OCI-LY1 (cell line): ENCODE results near the gene LHX1.

Experiments
- H2AFZ ChIP-seq: fragments of 200-600 bp; sonication (generic), shearing (Covaris generic); 2 replicates; pipeline ENCODE4 v1.6.0; 2014; ENCODE audit warnings: antibody characterized with exemption, mild to moderate bottlenecking, low read length
- H3F3A ChIP-seq: fragments of 200-600 bp; sonication (generic), shearing (Covaris generic); 2 replicates; pipeline ENCODE4 v1.6.0; 2014; ENCODE audit warnings: mild to moderate bottlenecking, antibody characterized with exemption, low read length, moderate library complexity; ENCODE audit not compliant: insufficient read depth
- H3K27ac ChIP-seq: fragments of 200-600 bp; sonication (generic); 2 replicates; pipeline ENCODE4 v1.5.1; 2014; ENCODE audit warnings: low read length, mixed run types, mild to moderate bottlenecking, low read depth; ENCODE audit not compliant: poor library complexity, severe bottlenecking
- H3K27me3 ChIP-seq: fragments of 200-600 bp; sonication (generic); 2 replicates; pipeline ENCODE4 v1.6.0; 2014; ENCODE audit warnings: antibody characterized with exemption, mild to moderate bottlenecking, low read length, moderate library complexity; ENCODE audit not compliant: insufficient read depth
- H3K36me3 ChIP-seq: fragments of 200-600 bp; sonication (generic); 2 replicates; pipeline ENCODE4 v1.6.1; 2014; ENCODE audit warnings: mild to moderate bottlenecking, antibody characterized with exemption, low read length, moderate library complexity, mixed read lengths; ENCODE audit not compliant: insufficient read depth
- H3K4me1 ChIP-seq: fragments of 200-600 bp; sonication (generic); 2 replicates; pipeline ENCODE4 v1.5.1; 2014; ENCODE audit warnings: mild to moderate bottlenecking, low read length, moderate library complexity; ENCODE audit not compliant: insufficient read depth, severe bottlenecking
- H3K4me2 ChIP-seq: fragments of 200-600 bp; sonication (generic), shearing (Covaris generic); 2 replicates; pipeline ENCODE4 v1.6.1; 2014; ENCODE audit warnings: low read length
- H3K4me3 ChIP-seq: fragments of 200-600 bp; sonication (generic); 2 replicates; pipeline ENCODE4 v1.5.1; 2014; ENCODE audit warnings: low read length, low read depth, mild to moderate bottlenecking, mixed read lengths; ENCODE audit not compliant: poor library complexity, severe bottlenecking
- H3K79me2 ChIP-seq: fragments of 200-600 bp; shearing (Covaris generic); 2 replicates; pipeline ENCODE4 v1.6.1; 2016; ENCODE audit warnings: mixed run types, low read length, mixed read lengths; ENCODE audit not compliant: insufficient read depth
- H3K9ac ChIP-seq: fragments of 200-600 bp; sonication (generic), shearing (Covaris generic); 2 replicates; pipeline ENCODE4 v1.6.1; 2014; ENCODE audit warnings: mild to moderate bottlenecking, low read length, mixed read lengths
- H3K9me2 ChIP-seq: fragments of 200-600 bp; sonication (generic), shearing (Covaris generic); 2 replicates; pipeline ENCODE4 v1.6.1; 2014; ENCODE audit warnings: low read depth, mild to moderate bottlenecking, low read length, mixed read lengths
- H3K9me3 ChIP-seq: fragments of 200-600 bp; shearing (Covaris generic); 2 replicates; pipeline ENCODE4 v1.6.1; 2014; ENCODE audit warnings: low read length, mixed read lengths
- H4K20me1 ChIP-seq: fragments of 200-600 bp; sonication (generic), shearing (Covaris generic); 2 replicates; pipeline ENCODE4 v1.6.0; 2016; ENCODE audit warnings: mild to moderate bottlenecking, low read length; ENCODE audit not compliant: insufficient read depth
- CTCF ChIP-seq: fragments of 200-600 bp; sonication (generic), shearing (Covaris generic); IDR thresholded peaks from 2 replicates; pipeline ENCODE4 v1.5.1; 2017; ENCODE audit warnings: mild to moderate bottlenecking, antibody characterized with exemption, low read length, moderate library complexity, mixed read lengths
- EZH2 ChIP-seq: fragments of 200-600 bp; sonication (generic), shearing (Covaris generic); IDR thresholded peaks from 2 replicates; pipeline ENCODE4 v1.8.0; 2017; ENCODE audit warnings: borderline replicate concordance, mixed run types, mild to moderate bottlenecking, antibody characterized with exemption, low read length, moderate library complexity, mixed read lengths

Gene LHX1

GRCh38 chr17:36937959-36938565 is 787 bp downstream of the LHX1 start:
- no peaks in the 10 kb centered on the region for H4K20me1 ChIP-seq
- no peaks in the 10 kb centered on the region for H3K36me3 ChIP-seq
- no peak overlapping the region for H3K9ac ChIP-seq
- H2AFZ ChIP-seq, result no peak overlapping the region
- H3K9me3 ChIP-seq, result no peaks in the 10 kb centered on the region
- no peak overlapping the region for H3K4me2 ChIP-seq
- H3K27me3 ChIP-seq, result no peaks in the 10 kb centered on the region
- H3K4me1 ChIP-seq, result no peaks in the 10 kb centered on the region
- H3K4me3 ChIP-seq, result no peak overlapping the region
- H3F3A ChIP-seq, result no peaks in the 10 kb centered on the region
- TF ChIP-seq CTCF, result no peak
- TF ChIP-seq EZH2, result no peak
- no peaks in the 10 kb centered on the region for H3K79me2 ChIP-seq
- H3K9me2 ChIP-seq, result no peaks in the 10 kb centered on the region
- H3K27ac ChIP-seq, result no peak overlapping the region

- H3K4me3 ChIP-seq, result no peak overlapping the region
These were observed 1.3 kb downstream of the LHX1 start for GRCh38 chr17:36938566-36939051.

GRCh38 chr17:36939052-36939801 is 2.0 kb downstream of the LHX1 start:
- Histone ChIP-seq H3K9ac (no peak overlapping the region), H3K36me3 (no peaks in the 10 kb centered on the region), H3K27ac (no peak overlapping the region), H3F3A (no peaks in the 10 kb centered on the region), H3K4me1 (no peaks in the 10 kb centered on the region), H3K4me2 (no peak overlapping the region), H3K9me3 (no peaks in the 10 kb centered on the region), H3K27me3 (no peaks in the 10 kb centered on the region), H3K79me2 (no peaks in the 10 kb centered on the region), H3K9me2 (no peaks in the 10 kb centered on the region), H4K20me1 (no peaks in the 10 kb centered on the region), H3K4me3 (no peak overlapping the region), H2AFZ (no peak overlapping the region)
- TF ChIP-seq EZH2 (no peak), CTCF (no peak)

More at GRCh38 chr17:36938566-36939051, 1.3 kb downstream of the LHX1 start:
- no peaks in the 10 kb centered on the region for H3K27me3 ChIP-seq
- H3K9me2 ChIP-seq, result no peaks in the 10 kb centered on the region
- H3K9ac ChIP-seq, result no peak overlapping the region
- H3K79me2 ChIP-seq, result no peaks in the 10 kb centered on the region
- no peaks in the 10 kb centered on the region for H3K36me3 ChIP-seq
- H3K9me3 ChIP-seq, result no peaks in the 10 kb centered on the region
- H3F3A ChIP-seq, result no peaks in the 10 kb centered on the region
- no peak for TF ChIP-seq CTCF
- TF ChIP-seq EZH2, result no peak
- H2AFZ ChIP-seq, result no peak overlapping the region
- H3K4me1 ChIP-seq, result no peaks in the 10 kb centered on the region
- H4K20me1 ChIP-seq, result no peaks in the 10 kb centered on the region
- H3K4me2 ChIP-seq, result no peak overlapping the region
- H3K27ac ChIP-seq, result no peak overlapping the region
